SK-N-SH (cell line): Measurements from ENCODE around the gene ANKRD1. TPM values are rescaled to one million over a fixed set of nuclear protein-coding genes. Genes with fewer than 3 reads are reported as not detected.

Experiments used
- CTCF ChIA-PET: fragments of 300-600, 350-600 bp; formaldehyde crosslinking; extraction: SDS; loops from one replicate; lab custom pipeline; 2021; lab: Yijun Ruan, JAX
- POLR2A ChIA-PET: fragments of 350-600 bp; sonication (Branson Sonifier 250); formaldehyde crosslinking; extraction: SDS; loops from one replicate; lab custom pipeline; 2020; ENCODE audit warnings: antibody characterized with exemption, inconsistent platforms; lab: Yijun Ruan, JAX
- DNase-seq: peaks from one replicate; pipeline ENCODE4 v3.0.0; 2012
- H2AFZ ChIP-seq: fragments of 200-600 bp; sonication (generic); 2 replicates; pipeline ENCODE4 v1.8.1; 2016; ENCODE audit warnings: antibody characterized with exemption, mild to moderate bottlenecking, low read depth
- H3F3A ChIP-seq: fragments of 200-600 bp; sonication (generic); replicated peaks from 2 replicates; pipeline ENCODE3; 2016; ENCODE audit warnings: antibody characterized with exemption, mild to moderate bottlenecking; ENCODE audit not compliant: insufficient read depth
- H3K27ac ChIP-seq, 2 experiments: fragments of 200-500 bp in 1 of 2; fragments of 200-600 bp in 1 of 2; sonication (Bioruptor generic) in 1 of 2; sonication (generic), shearing (Covaris generic) in 1 of 2; 2 replicates each; pipeline versions ENCODE4 v1.5.1 to v1.6.1; 2014 to 2016; ENCODE audit warnings: low read depth in 2 of 2, inconsistent platforms in 1 of 2, low read length in 1 of 2, mild to moderate bottlenecking in 1 of 2, mixed read lengths in 1 of 2
- H3K27me3 ChIP-seq: fragments of 200-600 bp; sonication (generic), shearing (Covaris generic); 2 replicates; pipeline ENCODE4 v1.6.1; 2016; ENCODE audit warnings: mixed run types; ENCODE audit not compliant: insufficient read depth
- H3K36me3 ChIP-seq, 2 experiments: fragments of 200-500 bp in 1 of 2; fragments of 200-600 bp in 1 of 2; sonication (Bioruptor generic) in 1 of 2; sonication (generic) in 1 of 2; replicated peaks in 1 of 2; 2 replicates each; pipeline versions ENCODE3 to v1.5.1; 2014 to 2016; ENCODE audit warnings: low read length in 1 of 2, mild to moderate bottlenecking in 1 of 2; ENCODE audit not compliant: insufficient read depth in 2 of 2, control insufficient read depth in 1 of 2
- H3K4me1 ChIP-seq, 2 experiments: fragments of 200-500 bp in 1 of 2; fragments of 200-600 bp in 1 of 2; sonication (Bioruptor generic) in 1 of 2; sonication (generic), shearing (Covaris generic) in 1 of 2; 2 replicates each; pipeline versions ENCODE4 v1.5.1 to v1.6.1; 2014 to 2016; ENCODE audit warnings: low read depth in 1 of 2, low read length in 1 of 2, mixed run types in 1 of 2; ENCODE audit not compliant: insufficient read depth in 2 of 2, control insufficient read depth in 1 of 2
- H3K4me2 ChIP-seq: fragments of 200-600 bp; sonication (generic), shearing (Covaris generic); 2 replicates; pipeline ENCODE4 v1.6.1; 2017; ENCODE audit warnings: mixed run types
- H3K4me3 ChIP-seq, 2 experiments: fragments of 200-500 bp in 1 of 2; fragments of 200-600 bp in 1 of 2; sonication (Bioruptor generic) in 1 of 2; sonication (generic), shearing (Covaris generic) in 1 of 2; 2 replicates each; pipeline versions ENCODE4 v1.5.1 to v1.8.1; 2014 to 2016; ENCODE audit warnings: low read depth in 2 of 2, inconsistent platforms in 1 of 2, low read length in 1 of 2, mild to moderate bottlenecking in 1 of 2, mixed read lengths in 1 of 2, moderate library complexity in 1 of 2
- H3K79me2 ChIP-seq: fragments of 200-600 bp; sonication (generic); 2 replicates; pipeline ENCODE4 v1.8.1; 2017; ENCODE audit warnings: mild to moderate bottlenecking; ENCODE audit not compliant: insufficient read depth
- H3K9ac ChIP-seq: fragments of 200-600 bp; sonication (generic); 2 replicates; pipeline ENCODE4 v1.6.1; 2017; ENCODE audit warnings: mixed run types
- H3K9me2 ChIP-seq: fragments of 200-600 bp; sonication (generic); 2 replicates; pipeline ENCODE4 v1.6.1; 2017; ENCODE audit warnings: mixed run types
- H3K9me3 ChIP-seq: fragments of 200-600 bp; sonication (generic); 2 replicates; pipeline ENCODE4 v1.6.1; 2017; ENCODE audit warnings: mixed run types, mild to moderate bottlenecking, moderate library complexity
- H4K20me1 ChIP-seq: fragments of 200-600 bp; sonication (generic); 2 replicates; pipeline ENCODE4 v1.6.1; 2017; ENCODE audit warnings: mild to moderate bottlenecking, mixed run types; ENCODE audit not compliant: insufficient read depth
- CHD2 ChIP-seq: fragments of 150-350 bp; IDR thresholded peaks from 2 replicates; pipeline ENCODE4 v1.6.1; 2018; ENCODE audit warnings: low read length; ENCODE audit not compliant: partially characterized antibody
- ELF1 ChIP-seq: IDR thresholded peaks from 2 replicates; pipeline ENCODE4 v1.4.0; 2012
- EP300 ChIP-seq, 2 experiments: IDR thresholded peaks; 2 replicates each; pipeline versions ENCODE4 v1.4.0 to v1.6.1; 2012; ENCODE audit warnings: borderline replicate concordance in 1 of 2, low read depth in 1 of 2, low read length in 1 of 2
- FOSL2 ChIP-seq: IDR thresholded peaks from 2 replicates; pipeline ENCODE4 v1.4.0; 2012; ENCODE audit warnings: low read depth, mild to moderate bottlenecking, moderate library complexity, borderline replicate concordance
- FOXM1 ChIP-seq: IDR thresholded peaks from 2 replicates; pipeline ENCODE4 v1.4.0; 2012; ENCODE audit warnings: low read depth, mild to moderate bottlenecking
- GABPA ChIP-seq: IDR thresholded peaks from 2 replicates; pipeline ENCODE4 v1.4.0; 2012; ENCODE audit warnings: low read depth, mild to moderate bottlenecking
- IRF3 ChIP-seq: fragments of 150-350 bp; IDR thresholded peaks from 2 replicates; pipeline ENCODE4 v1.6.1; 2016; ENCODE audit warnings: mild to moderate bottlenecking, low read depth, low read length
- MAX ChIP-seq: IDR thresholded peaks from 2 replicates; pipeline ENCODE4 v1.4.0; 2012; ENCODE audit warnings: low read depth
- MEF2A ChIP-seq: IDR thresholded peaks from 2 replicates; pipeline ENCODE4 v1.4.0; 2012; ENCODE audit warnings: low read depth, borderline replicate concordance
- MXI1 ChIP-seq: IDR thresholded peaks from 2 replicates; pipeline ENCODE4 v1.6.1; 2012; ENCODE audit warnings: mild to moderate bottlenecking, low read depth, low read length, improper control_type of control experiment
- NFIC ChIP-seq: IDR thresholded peaks from 2 replicates; pipeline ENCODE4 v1.4.0; 2012; ENCODE audit warnings: borderline replicate concordance
- NRF1 ChIP-seq: IDR thresholded peaks from 2 replicates; pipeline ENCODE4 v1.6.1; 2012; ENCODE audit warnings: low read depth, mild to moderate bottlenecking, low read length
- REST ChIP-seq: IDR thresholded peaks from 2 replicates; pipeline ENCODE4 v1.6.1; 2012; ENCODE audit warnings: mild to moderate bottlenecking, low read depth, low read length, moderate library complexity
- RXRA ChIP-seq: IDR thresholded peaks from 2 replicates; pipeline ENCODE4 v1.4.0; 2012; ENCODE audit warnings: low read depth, mild to moderate bottlenecking, borderline replicate concordance
- TAF1 ChIP-seq: IDR thresholded peaks from 2 replicates; pipeline ENCODE4 v1.6.1; 2012; ENCODE audit warnings: low read depth, mild to moderate bottlenecking, low read length, moderate library complexity, borderline replicate concordance
- TCF12 ChIP-seq: IDR thresholded peaks from 2 replicates; pipeline ENCODE4 v1.4.0; 2012
- TEAD4 ChIP-seq: IDR thresholded peaks from 2 replicates; pipeline ENCODE4 v1.4.0; 2012; ENCODE audit warnings: mild to moderate bottlenecking, borderline replicate concordance; ENCODE audit not compliant: insufficient read depth
- WGBS: methylation state at CpG from one replicate; pipeline ENCODE4 v1.1.6; 2017; ENCODE audit warnings: low lambda C conversion rate; 5-methylcytosine and 5-hydroxymethylcytosine counted together
- polyA plus RNA-seq, 3 experiments: library from polyadenylated mRNA; depleted of rRNA; stranded (reverse); fragments of >200 nt; gene quantifications; 2 replicates each; pipeline ENCODE4 v1.2.3, GENCODE V29; 2012

The ANKRD1 gene
- polyA plus RNA-seq, 1 of the 3 experiments (the other 2 are of a cell fraction), result 41.7 TPM

- no peaks in the 10 kb centered on the region for H3K36me3 ChIP-seq
- no peaks in the 10 kb centered on the region for H3K9me2 ChIP-seq
- H3K27ac ChIP-seq, result peak overlapping the region in 1 of 2 experiments; percentile 93; a peak in 2 of 4 replicates
- H3K4me1 ChIP-seq, result peaks cover 28 to 29% of the 10 kb centered on the region in 2 experiments
- no peaks in the 10 kb centered on the region for H3K79me2 ChIP-seq
- H3F3A ChIP-seq, result peaks cover 24% of the 10 kb centered on the region
- H3K4me3 ChIP-seq, result no peak overlapping the region
- DNase-seq, result peak; percentile 36
- H4K20me1 ChIP-seq, result no peaks in the 10 kb centered on the region
- H3K9me3 ChIP-seq, result no peaks in the 10 kb centered on the region
- no peak overlapping the region for H2AFZ ChIP-seq
- CTCF ChIA-PET, result interaction anchor here (3.2 kb wide), 1 partner anchor 54 kb away, joined by 15 read pairs; no protein-coding TSS in a partner anchor
- no peaks in the 10 kb centered on the region for H3K27me3 ChIP-seq
- POLR2A ChIA-PET, result no interaction called here
- H3K4me2 ChIP-seq, result no peak overlapping the region
- 91% methylated on average over 1 of the region's 1 CpG for WGBS
- no peak overlapping the region for H3K9ac ChIP-seq
- no peak for TF ChIP-seq NFIC
- peak in 1 of 2 experiments; percentile 23; a peak in 1 of 4 replicates for TF ChIP-seq EP300 (IDR thresholded peaks at IDR 0.05; ENCODE audit: borderline replicate concordance in 1 of 2, low read depth in 1 of 2, low read length in 1 of 2)
- no peak for TF ChIP-seq MXI1
- TF ChIP-seq IRF3, result no peak
- TF ChIP-seq FOSL2, result no peak
Measured at GRCh38 chr10:90964781-90965465, 44.0 kb upstream of the ANKRD1 start.

GRCh38 chr10:90963331-90963730, 42.4 kb upstream of the ANKRD1 start:
- H3K27me3 ChIP-seq, result no peaks in the 10 kb centered on the region
- no peaks in the 10 kb centered on the region for H3K9me3 ChIP-seq
- DNase-seq, result no peak
- no peaks in the 10 kb centered on the region for H3K9me2 ChIP-seq
- TF ChIP-seq NRF1 (no peak), RXRA (no peak)
- no peak overlapping the region for H3K27ac ChIP-seq
- no peaks in the 10 kb centered on the region for H3K36me3 ChIP-seq
- H2AFZ ChIP-seq, result no peak overlapping the region
- H3K9ac ChIP-seq, result no peak overlapping the region
- no peaks in the 10 kb centered on the region for H4K20me1 ChIP-seq
- H3K4me3 ChIP-seq, result no peak overlapping the region
- ChIA-PET POLR2A (no interaction called here), CTCF (no interaction called here)
- peaks cover 15 to 21% of the 10 kb centered on the region in 2 experiments for H3K4me1 ChIP-seq
- H3F3A ChIP-seq, result peaks cover 25% of the 10 kb centered on the region
- no peak overlapping the region for H3K4me2 ChIP-seq
- 91% methylated on average over 2 of the region's 2 CpGs for WGBS
- no peaks in the 10 kb centered on the region for H3K79me2 ChIP-seq

GRCh38 chr10:90960355-90960814, 39.5 kb upstream of the ANKRD1 start:
- Histone ChIP-seq H3K27me3 (no peaks in the 10 kb centered on the region), H3K4me1 (peaks cover 9 to 11% of the 10 kb centered on the region in 2 experiments), H3F3A (peaks cover 24% of the 10 kb centered on the region), H4K20me1 (no peaks in the 10 kb centered on the region), H2AFZ (no peak overlapping the region), H3K9me3 (no peaks in the 10 kb centered on the region), H3K9ac (no peak overlapping the region), H3K27ac (peak overlapping the region; percentile 76 to 80; a peak in 3 of 4 replicates), H3K9me2 (no peaks in the 10 kb centered on the region), H3K4me2 (peak overlapping the region; percentile 27; the same call in 1 of the 2 replicates), H3K36me3 (no peaks in the 10 kb centered on the region), H3K4me3 (no peak overlapping the region), H3K79me2 (no peaks in the 10 kb centered on the region)
- CTCF ChIA-PET, result no interaction called here
- POLR2A ChIA-PET, result no interaction called here
- DNase-seq, result no peak
- TF ChIP-seq TAF1, result no peak
- TF ChIP-seq TEAD4, result peak; percentile 89
- no peak for TF ChIP-seq ELF1
- peak; percentile 88 for TF ChIP-seq RXRA
- TF ChIP-seq NRF1, result no peak
- TF ChIP-seq MEF2A, result peak; percentile 97
- peak; percentile 96 for TF ChIP-seq TCF12
- no peak for TF ChIP-seq CHD2
- no peak for TF ChIP-seq GABPA
- peak; percentile 30; the same call in 1 of the 2 replicates for TF ChIP-seq FOXM1
- TF ChIP-seq NFIC, result peak; percentile 95
- peak; percentile 51 for TF ChIP-seq MAX
- peak; percentile 45; the same call in 1 of the 2 replicates for TF ChIP-seq REST
